Measurements from ENCODE around the gene RPL27A. TPM values are rescaled to one million over a fixed set of nuclear protein-coding genes. Genes with fewer than 3 reads are reported as not detected.

The RPL27A gene
- polyA plus RNA-seq, 1 of the 3 experiments (the other 2 are of a cell fraction), result 1,162 TPM

GRCh38 chr11:8639655-8640054, 42.9 kb upstream of the RPL27A start:
- CTCF ChIA-PET, result interaction anchor here (0.8 to 1.4 kb wide), 3 partner anchors 9 to 285 kb away, joined by 3 read pairs; no protein-coding TSS in a partner anchor
- no peak overlapping the region for H3K4me3 ChIP-seq (ENCODE audit: low read depth in 2 of 2, low read length in 1 of 2)
- H4K20me1 ChIP-seq (ENCODE audit: insufficient read depth), result no peaks in the 10 kb centered on the region
- TF ChIP-seq RCOR1 (IDR thresholded peaks at IDR 0.05; ENCODE audit: low read length) (no peak), GATA2 (CRISPR knock-in tag; IDR thresholded peaks at IDR 0.05) (peak; percentile 48; the same call in 1 of the 2 replicates), YY1 (IDR thresholded peaks at IDR 0.05; ENCODE audit: low read depth) (no peak)
- no peaks in the 10 kb centered on the region for H3K79me2 ChIP-seq (ENCODE audit: insufficient read depth)
- no peak overlapping the region for H3K9ac ChIP-seq
- H3K9me3 ChIP-seq, result no peaks in the 10 kb centered on the region
- no peaks in the 10 kb centered on the region for H3F3A ChIP-seq (replicated peaks; ENCODE audit: insufficient read depth)
- H3K4me2 ChIP-seq, result no peak overlapping the region
- 34% methylated on average over 2 of the region's 3 CpGs for WGBS (ENCODE audit: low lambda C conversion rate)
- H3K4me1 ChIP-seq (ENCODE audit: control insufficient read depth in 1 of 2, insufficient read depth in 2 of 2, low read depth in 1 of 2, low read length in 1 of 2), result no peaks in the 10 kb centered on the region; a peak in 1 of 4 replicates
- no peaks in the 10 kb centered on the region for H3K27me3 ChIP-seq (ENCODE audit: insufficient read depth)
- H3K36me3 ChIP-seq (replicated peaks in 1 of 2; ENCODE audit: control insufficient read depth in 1 of 2, insufficient read depth in 2 of 2, low read length in 1 of 2), result peaks cover 22 to 37% of the 10 kb centered on the region in 2 experiments
- DNase-seq, result peak; percentile 30
- H2AFZ ChIP-seq (ENCODE audit: low read depth), result no peak overlapping the region
- H3K9me2 ChIP-seq, result no peaks in the 10 kb centered on the region
- no peak overlapping the region for H3K27ac ChIP-seq (ENCODE audit: low read depth in 2 of 2, low read length in 1 of 2)
- POLR2A ChIA-PET, result no interaction called here

GRCh38 chr11:8640267-8640906, 42.2 kb upstream of the RPL27A start:
- H3K9me3 ChIP-seq, result no peaks in the 10 kb centered on the region
- H3K36me3 ChIP-seq (replicated peaks in 1 of 2; ENCODE audit: control insufficient read depth in 1 of 2, insufficient read depth in 2 of 2, low read length in 1 of 2), result peaks cover 14 to 38% of the 10 kb centered on the region in 2 experiments
- H3K4me3 ChIP-seq (ENCODE audit: low read depth in 2 of 2, low read length in 1 of 2), result no peak overlapping the region
- CTCF ChIA-PET, result interaction anchor here (1.1 kb wide), 1 partner anchor 8 kb away, joined by 3 read pairs; no protein-coding TSS in a partner anchor
- H3K27ac ChIP-seq (ENCODE audit: low read depth in 2 of 2, low read length in 1 of 2), result no peak overlapping the region
- whole genome bisulfite sequencing (ENCODE audit: low lambda C conversion rate), result 90% methylated on average over 2 of the region's 5 CpGs
- no peaks in the 10 kb centered on the region for H3F3A ChIP-seq (replicated peaks; ENCODE audit: insufficient read depth)
- H4K20me1 ChIP-seq (ENCODE audit: insufficient read depth), result no peaks in the 10 kb centered on the region
- H3K9ac ChIP-seq, result no peak overlapping the region
- no peaks in the 10 kb centered on the region for H3K79me2 ChIP-seq (ENCODE audit: insufficient read depth)
- H3K4me1 ChIP-seq (ENCODE audit: control insufficient read depth in 1 of 2, insufficient read depth in 2 of 2, low read depth in 1 of 2, low read length in 1 of 2), result no peaks in the 10 kb centered on the region; a peak in 1 of 4 replicates
- no peak for TF ChIP-seq PBX3 (IDR thresholded peaks at IDR 0.05)
- TF ChIP-seq NFIC (IDR thresholded peaks at IDR 0.05; ENCODE audit: borderline replicate concordance), result no peak
- TF ChIP-seq USF2 (IDR thresholded peaks at IDR 0.05; ENCODE audit: borderline replicate concordance, low read depth, low read length), result no peak
- no peak for TF ChIP-seq FOSL2 (IDR thresholded peaks at IDR 0.05; ENCODE audit: borderline replicate concordance, low read depth)
- no peak for TF ChIP-seq RXRA (IDR thresholded peaks at IDR 0.05; ENCODE audit: borderline replicate concordance, low read depth)
- no peak for TF ChIP-seq NRF1 (IDR thresholded peaks at IDR 0.05; ENCODE audit: low read depth, low read length)
- no peak overlapping the region for H2AFZ ChIP-seq (ENCODE audit: low read depth)
- no peaks in the 10 kb centered on the region for H3K27me3 ChIP-seq (ENCODE audit: insufficient read depth)
- no peak for DNase-seq
- POLR2A ChIA-PET, result no interaction called here
- H3K4me2 ChIP-seq, result no peak overlapping the region
- no peaks in the 10 kb centered on the region for H3K9me2 ChIP-seq

GRCh38 chr11:8641332-8641731, 41.3 kb upstream of the RPL27A start:
- no peak overlapping the region for H3K9ac ChIP-seq
- DNase-seq, result no peak
- TF ChIP-seq JUND (IDR thresholded peaks at IDR 0.05), result no peak
- no peak for TF ChIP-seq NFIC (IDR thresholded peaks at IDR 0.05; ENCODE audit: borderline replicate concordance)
- TF ChIP-seq RXRA (IDR thresholded peaks at IDR 0.05; ENCODE audit: borderline replicate concordance, low read depth), result no peak
- TF ChIP-seq IRF3 (IDR thresholded peaks at IDR 0.05; ENCODE audit: low read depth, low read length), result no peak
- no peak for TF ChIP-seq EP300 (IDR thresholded peaks at IDR 0.05; ENCODE audit: borderline replicate concordance in 1 of 2, low read depth in 1 of 2, low read length in 1 of 2)
- H2AFZ ChIP-seq (ENCODE audit: low read depth), result no peak overlapping the region
- no peaks in the 10 kb centered on the region for H3K27me3 ChIP-seq (ENCODE audit: insufficient read depth)
- no peaks in the 10 kb centered on the region; a peak in 1 of 4 replicates for H3K4me1 ChIP-seq (ENCODE audit: control insufficient read depth in 1 of 2, insufficient read depth in 2 of 2, low read depth in 1 of 2, low read length in 1 of 2)
- H3K27ac ChIP-seq (ENCODE audit: low read depth in 2 of 2, low read length in 1 of 2), result no peak overlapping the region
- ChIA-PET CTCF (no interaction called here), POLR2A (no interaction called here)
- H4K20me1 ChIP-seq (ENCODE audit: insufficient read depth), result no peaks in the 10 kb centered on the region
- no peak overlapping the region for H3K4me3 ChIP-seq (ENCODE audit: low read depth in 2 of 2, low read length in 1 of 2)
- no peaks in the 10 kb centered on the region for H3K9me3 ChIP-seq
- 100% methylated on average over 2 of the region's 2 CpGs for WGBS (ENCODE audit: low lambda C conversion rate)
- no peak overlapping the region for H3K4me2 ChIP-seq
- H3K9me2 ChIP-seq, result no peaks in the 10 kb centered on the region
- H3K36me3 ChIP-seq (replicated peaks in 1 of 2; ENCODE audit: control insufficient read depth in 1 of 2, insufficient read depth in 2 of 2, low read length in 1 of 2), result peaks cover 9 to 44% of the 10 kb centered on the region in 2 experiments
- no peaks in the 10 kb centered on the region for H3K79me2 ChIP-seq (ENCODE audit: insufficient read depth)
- H3F3A ChIP-seq (replicated peaks; ENCODE audit: insufficient read depth), result no peaks in the 10 kb centered on the region
